ENCODE measurements around the gene PACRG.

GRCh38 chr6:162770955-162771354 is 43.2 kb downstream of the PACRG start:
- TF ChIP-seq CTCF (IDR thresholded peaks at IDR 0.05) (no peak), HMGA2 (CRISPR knock-in tag; IDR thresholded peaks at IDR 0.05) (no peak)
